Upper lobe of left lung (tissue), 4 donors: Measurements from ENCODE around the gene TSR2.

Experiments
- EP300 ChIP-seq, 4 donors: sonication (generic); formaldehyde crosslinking; IDR thresholded peaks; one replicate each; pipeline ENCODE4 v1.5.1; 2017; ENCODE audit warnings: antibody characterized with exemption in 4 of 4, control low read depth in 2 of 4
- POLR2A ChIP-seq, 4 donors: fragments of 450-650 bp; IDR thresholded peaks; one replicate each; pipeline ENCODE4 v1.5.1; 2016 to 2017; ENCODE audit warnings: antibody characterized with exemption in 4 of 4, mild to moderate bottlenecking in 2 of 4

DNA sequence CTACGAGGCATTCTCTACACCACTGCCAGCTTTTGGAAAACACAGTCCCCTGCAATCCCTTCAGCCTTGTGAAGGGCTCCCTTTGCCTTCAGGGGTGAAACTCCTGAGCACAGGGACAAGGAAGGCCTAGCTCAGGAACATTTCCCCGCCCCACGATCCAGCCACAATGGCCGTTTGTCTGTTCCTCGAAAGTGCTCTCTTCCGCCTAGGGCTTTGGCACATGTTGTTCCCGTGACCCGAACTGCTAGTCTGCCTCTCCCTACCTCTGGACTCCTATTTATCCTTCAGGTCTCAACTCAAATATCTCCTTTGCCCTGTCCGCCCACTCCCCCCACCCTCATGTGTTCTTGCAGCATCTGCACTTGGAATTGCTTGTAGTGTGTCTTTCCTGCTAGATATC is 43.7 kb downstream of the TSR2 start:
- TF ChIP-seq EP300 (IDR thresholded peaks at IDR 0.05) = no peak
- no peak for TF ChIP-seq POLR2A (IDR thresholded peaks at IDR 0.05)
